Left kidney (tissue), 2 donors: ENCODE measurements around the gene GPC5. TPM values are rescaled to one million over a fixed set of nuclear protein-coding genes. Genes with fewer than 3 reads are reported as not detected.
"Not testable (repeated sequence)": the region's sequence is repeated elsewhere in the genome, so short reads cannot be mapped to it uniquely, and the experiment has no call there.

Experiments
- DNase-seq: peaks from one replicate; pipeline ENCODE4 v3.0.0-alpha.2; 2013
- polyA plus RNA-seq: library from polyadenylated mRNA; unstranded; fragments of 120-200 nt; gene quantifications from one replicate; pipeline ENCODE4 v1.2.1, GENCODE V29; 2013; ENCODE audit not compliant: insufficient read length

Gene GPC5
- polyA plus RNA-seq, 1 donor, result 5.1 TPM

GRCh38 chr13:92270990-92271389, 872.6 kb downstream of the GPC5 start:
- no peak for DNase-seq

- DNase-seq, result no peak
Observed at GRCh38 chr13:92272177-92272576, 873.8 kb downstream of the GPC5 start.

- not testable (repeated sequence) for DNase-seq
Observed at GRCh38 chr13:92280986-92281385, 882.6 kb downstream of the GPC5 start.

GRCh38 chr13:92290718-92291307, 892.4 kb downstream of the GPC5 start:
- not testable (repeated sequence) for DNase-seq

GRCh38 chr13:92294533-92294932, 896.1 kb downstream of the GPC5 start:
- not testable (repeated sequence) for DNase-seq

GRCh38 chr13:92296154-92296671, 897.8 kb downstream of the GPC5 start:
- DNase-seq, result not testable (repeated sequence)

- DNase-seq, result no peak
Observed at GRCh38 chr13:92297971-92298942, 899.8 kb downstream of the GPC5 start.

GRCh38 chr13:92300651-92301050, 902.2 kb downstream of the GPC5 start:
- no peak for DNase-seq

- no peak for DNase-seq
Observed at GRCh38 chr13:92303428-92303827, 905.0 kb downstream of the GPC5 start.

GRCh38 chr13:92307752-92308151, 909.3 kb downstream of the GPC5 start:
- no peak for DNase-seq

- DNase-seq, result no peak
Observed at GRCh38 chr13:92312823-92313222, 914.4 kb downstream of the GPC5 start.

GRCh38 chr13:92313382-92313781, 915.0 kb downstream of the GPC5 start:
- DNase-seq, result no peak

- no peak for DNase-seq
Observed at GRCh38 chr13:92315265-92315664, 916.8 kb downstream of the GPC5 start.

GRCh38 chr13:92316030-92316429, 917.6 kb downstream of the GPC5 start:
- DNase-seq, result no peak

- peak; percentile 11 for DNase-seq
Observed at GRCh38 chr13:92317066-92317465, 918.6 kb downstream of the GPC5 start.

- DNase-seq, result no peak
Observed at GRCh38 chr13:92320323-92320722, 921.9 kb downstream of the GPC5 start.

- DNase-seq, result no peak
Observed at GRCh38 chr13:92321174-92321573, 922.8 kb downstream of the GPC5 start.

- DNase-seq, result no peak
Observed at GRCh38 chr13:92345627-92346026, 947.2 kb downstream of the GPC5 start.

- DNase-seq, result no peak
Observed at GRCh38 chr13:92346046-92346445, 947.6 kb downstream of the GPC5 start.

GRCh38 chr13:92354583-92354982, 956.2 kb downstream of the GPC5 start:
- no peak for DNase-seq

GRCh38 chr13:92355213-92355612, 956.8 kb downstream of the GPC5 start:
- DNase-seq, result peak; percentile 6

- DNase-seq, result peak; percentile 33
Observed at GRCh38 chr13:92362717-92363116, 964.3 kb downstream of the GPC5 start.

- DNase-seq, result no peak
Observed at GRCh38 chr13:92365904-92366303, 967.5 kb downstream of the GPC5 start.
